Transverse colon (tissue), 4 donors: ENCODE results near the gene BSND. TPM values are rescaled to one million over a fixed set of nuclear protein-coding genes. Genes with fewer than 3 reads are reported as not detected.

Source experiments
- DNase-seq: peaks from one replicate; pipeline ENCODE4 v3.0.0-alpha.2; 2019
- H3K27ac ChIP-seq, 4 donors: fragments of 200-600 bp; sonication (generic); 2 replicates each; pipeline ENCODE4 v1.5.1; 2016 to 2018; ENCODE audit warnings: inconsistent platforms in 4 of 4
- H3K27me3 ChIP-seq: fragments of 200-600 bp; sonication (generic); 2 replicates; pipeline ENCODE4 v1.5.1; 2017; ENCODE audit warnings: inconsistent platforms
- H3K36me3 ChIP-seq, 4 donors: fragments of 200-600 bp; sonication (generic); 2 replicates each; pipeline ENCODE4 v1.5.1; 2017 to 2019; ENCODE audit warnings: inconsistent platforms in 4 of 4
- H3K4me1 ChIP-seq, 4 donors: fragments of 200-600 bp; sonication (generic); 2 replicates each; pipeline ENCODE4 v1.5.1; 2017 to 2020; ENCODE audit warnings: inconsistent platforms in 4 of 4
- H3K4me3 ChIP-seq, 4 donors: fragments of 200-600 bp; sonication (generic); 1 replicate in 1 of 4; 2 replicates in 3 of 4; pipeline versions ENCODE4 v1.5.1 to v1.6.1; 2017 to 2019; ENCODE audit warnings: inconsistent platforms in 4 of 4
- H3K9me3 ChIP-seq, 2 donors: fragments of 200-600 bp; sonication (generic); 2 replicates each; pipeline ENCODE4 v1.5.1; 2017 to 2019; ENCODE audit warnings: inconsistent platforms in 2 of 2
- CTCF ChIP-seq, 5 experiments: fragments of 200-600 bp in 3 of 5; fragments of 450-650 bp in 2 of 5; sonication (generic) in 3 of 5; IDR thresholded peaks; 1 replicate in 2 of 5; 2 replicates in 3 of 5; pipeline ENCODE4 v1.5.1; 2016 to 2017; ENCODE audit warnings: antibody characterized with exemption in 5 of 5, inconsistent platforms in 3 of 5, mild to moderate bottlenecking in 2 of 5, moderate library complexity in 1 of 5
- EP300 ChIP-seq: sonication (generic); formaldehyde crosslinking; IDR thresholded peaks from one replicate; pipeline ENCODE4 v1.6.1; 2017; ENCODE audit warnings: antibody characterized with exemption, low read depth
- POLR2A ChIP-seq: fragments of 450-650 bp; IDR thresholded peaks from one replicate; pipeline ENCODE4 v1.6.1; 2016; ENCODE audit warnings: antibody characterized with exemption, mild to moderate bottlenecking, moderate library complexity
- POLR2AphosphoS5 ChIP-seq, 3 donors: sonication (generic); formaldehyde crosslinking; IDR thresholded peaks; one replicate each; pipeline ENCODE4 v1.6.1; 2016; ENCODE audit warnings: antibody characterized with exemption in 3 of 3
- WGBS, 2 donors: methylation state at CpG; one replicate each; pipeline ENCODE4 v1.1.5; 2018; ENCODE audit warnings: low coverage in 1 of 2; 5-methylcytosine and 5-hydroxymethylcytosine counted together
- in situ Hi-C, 4 donors: fragments of 200-750 bp; cut with MboI; loops; one replicate each; pipeline versions ENCODE4 v1.15.0 to v1.15.1; 2017; ENCODE audit warnings: low sequenced_read_pairs in 3 of 4, low pct_ligation_motif_present in 1 of 4, low pct_unique_long_range_greater_than_20kb in 1 of 4
- intact Hi-C: fragments of 100-400 bp; cut with DNase I; formaldehyde crosslinking; loops from one replicate; pipeline ENCODE4 v1.15.1; 2023; ENCODE audit warnings: low total_unique reads
- total RNA-seq, 4 donors: library from RNA; depleted of rRNA; stranded (reverse); fragments of >200 nt; gene quantifications; one replicate each; pipeline ENCODE4 v1.1.0, GENCODE V29; 2016

BSND gene
- total RNA-seq, 4 donors from 2014 or later = not detected

GRCh38 chr1:55035904-55036303 is 37.2 kb downstream of the BSND start:
- Histone ChIP-seq H3K4me1 (peaks cover 0 to 27% (median 15%) of the 10 kb centered on the region in 4 donors), H3K4me3 (no peak overlapping the region), H3K9me3 (no peaks in the 10 kb centered on the region), H3K36me3 (no peaks in the 10 kb centered on the region), H3K27me3 (peaks cover 46% of the 10 kb centered on the region), H3K27ac (no peak overlapping the region)
- in situ Hi-C loops = no loop called here
- 20 to 43% methylated on average over 1 to 4 of the region's 4 CpGs for WGBS, 2 donors
- TF ChIP-seq EP300 (no peak), POLR2AphosphoS5 (IDR thresholded peaks at IDR 0.05) (no peak), POLR2A (no peak), CTCF (IDR thresholded peaks at IDR 0.05) (no peak)
- intact Hi-C loops = no loop called here
- no peak for DNase-seq

GRCh38 chr1:55037733-55038551 is 39.2 kb downstream of the BSND start:
- H3K27ac ChIP-seq = no peak overlapping the region
- WGBS, 2 donors = 89 to 100% methylated on average over 5 to 8 of the region's 8 CpGs
- intact Hi-C loops = no loop called here
- TF ChIP-seq CTCF (IDR thresholded peaks at IDR 0.05) (no peak), EP300 (no peak)
- H3K4me3 ChIP-seq = no peak overlapping the region
- peaks cover 0 to 27% (median 15%) of the 10 kb centered on the region in 4 donors for H3K4me1 ChIP-seq
- H3K9me3 ChIP-seq = no peaks in the 10 kb centered on the region
- H3K27me3 ChIP-seq = peaks cover 49% of the 10 kb centered on the region
- in situ Hi-C loops = no loop called here
- no peaks in the 10 kb centered on the region for H3K36me3 ChIP-seq
- DNase-seq = no peak

- no peak for TF ChIP-seq EP300
- TF ChIP-seq CTCF (IDR thresholded peaks at IDR 0.05) = no peak
- TF ChIP-seq POLR2AphosphoS5 (IDR thresholded peaks at IDR 0.05) = no peak
- TF ChIP-seq POLR2A = no peak
- intact Hi-C loops = no loop called here
Observed at GRCh38 chr1:55038552-55038838, 39.8 kb downstream of the BSND start.

GRCh38 chr1:55038974-55039341 is 40.2 kb downstream of the BSND start:
- in situ Hi-C loops = no loop called here
- intact Hi-C loops = no loop called here
- Histone ChIP-seq H3K4me3 (peak overlapping the region in 1 of 4 donors; percentile 51), H3K27ac (peak overlapping the region in 1 of 4 donors; percentile 76), H3K36me3 (no peaks in the 10 kb centered on the region), H3K4me1 (peaks cover 0 to 27% (median 15%) of the 10 kb centered on the region in 4 donors), H3K27me3 (peaks cover 44% of the 10 kb centered on the region), H3K9me3 (no peaks in the 10 kb centered on the region)
- DNase-seq = no peak
- WGBS, 2 donors = 35% methylated on average over 9 of the region's 9 CpGs; no CpG with 5 or more reads in 1 of the 2 donors
- TF ChIP-seq POLR2A (no peak), CTCF (IDR thresholded peaks at IDR 0.05) (no peak), EP300 (no peak), POLR2AphosphoS5 (IDR thresholded peaks at IDR 0.05) (no peak)

More at GRCh38 chr1:55038552-55038838, 39.8 kb downstream of the BSND start:
- Histone ChIP-seq H3K27ac (no peak overlapping the region), H3K27me3 (peaks cover 45% of the 10 kb centered on the region), H3K4me3 (no peak overlapping the region), H3K4me1 (peaks cover 0 to 27% (median 15%) of the 10 kb centered on the region in 4 donors), H3K9me3 (no peaks in the 10 kb centered on the region), H3K36me3 (no peaks in the 10 kb centered on the region)
- no peak for DNase-seq
- in situ Hi-C loops = no loop called here
- WGBS, 2 donors = 75 to 80% methylated on average over 1 to 3 of the region's 3 CpGs
